ENCODE measurements around the gene RILP. TPM values are rescaled to one million over a fixed set of nuclear protein-coding genes. Genes with fewer than 3 reads are reported as not detected.

Gene RILP
- total RNA-seq, 1 donor from 2014 or later = 14.2 TPM

- Mint-ChIP-seq H3K4me1 (ENCODE audit: unreplicated experiment) (peaks cover 12% of the 10 kb centered on the region), H3K36me3 (ENCODE audit: low read depth, unreplicated experiment) (peaks cover 36% of the 10 kb centered on the region), H3K27me3 (ENCODE audit: unreplicated experiment) (peaks cover 8% of the 10 kb centered on the region), H3K27ac (ENCODE audit: unreplicated experiment) (no peak overlapping the region), H3K9me3 (ENCODE audit: unreplicated experiment) (no peaks in the 10 kb centered on the region), H3K4me3 (ENCODE audit: unreplicated experiment) (no peak overlapping the region)
- DNase-seq (ENCODE audit: low spot score) = no peak
- TF ChIP-seq CTCF (IDR thresholded peaks at IDR 0.05; ENCODE audit: unreplicated experiment) = no peak
Measured at GRCh38 chr17:1651559-1651844, 1.8 kb upstream of the RILP start.

- H3K27me3 Mint-ChIP-seq (ENCODE audit: unreplicated experiment) = peaks cover 8% of the 10 kb centered on the region
- H3K36me3 Mint-ChIP-seq (ENCODE audit: low read depth, unreplicated experiment) = peaks cover 30% of the 10 kb centered on the region
- peaks cover 17% of the 10 kb centered on the region for H3K4me1 Mint-ChIP-seq (ENCODE audit: unreplicated experiment)
- H3K27ac Mint-ChIP-seq (ENCODE audit: unreplicated experiment) = no peak overlapping the region
- DNase-seq (ENCODE audit: low spot score) = no peak
- H3K9me3 Mint-ChIP-seq (ENCODE audit: unreplicated experiment) = no peaks in the 10 kb centered on the region
- H3K4me3 Mint-ChIP-seq (ENCODE audit: unreplicated experiment) = no peak overlapping the region
- TF ChIP-seq CTCF (IDR thresholded peaks at IDR 0.05; ENCODE audit: unreplicated experiment) = no peak
Measured at GRCh38 chr17:1650731-1651558, 1.3 kb upstream of the RILP start.

- no peak overlapping the region for H3K27ac Mint-ChIP-seq (ENCODE audit: unreplicated experiment)
- peaks cover 31% of the 10 kb centered on the region for H3K4me1 Mint-ChIP-seq (ENCODE audit: unreplicated experiment)
- H3K27me3 Mint-ChIP-seq (ENCODE audit: unreplicated experiment) = peaks cover 17% of the 10 kb centered on the region
- no peak overlapping the region for H3K4me3 Mint-ChIP-seq (ENCODE audit: unreplicated experiment)
- H3K9me3 Mint-ChIP-seq (ENCODE audit: unreplicated experiment) = no peaks in the 10 kb centered on the region
- peak; percentile 87 for TF ChIP-seq CTCF (IDR thresholded peaks at IDR 0.05; ENCODE audit: unreplicated experiment)
- H3K36me3 Mint-ChIP-seq (ENCODE audit: low read depth, unreplicated experiment) = peaks cover 25% of the 10 kb centered on the region
- DNase-seq (ENCODE audit: low spot score) = peak; percentile 99
Measured at GRCh38 chr17:1648963-1649843, 463 bp downstream of the RILP start.

- no peak for TF ChIP-seq CTCF (IDR thresholded peaks at IDR 0.05; ENCODE audit: unreplicated experiment)
- Mint-ChIP-seq H3K4me3 (ENCODE audit: unreplicated experiment) (peak overlapping the region; percentile 69), H3K36me3 (ENCODE audit: low read depth, unreplicated experiment) (peaks cover 21% of the 10 kb centered on the region), H3K27me3 (ENCODE audit: unreplicated experiment) (peaks cover 16% of the 10 kb centered on the region), H3K4me1 (ENCODE audit: unreplicated experiment) (peaks cover 34% of the 10 kb centered on the region), H3K27ac (ENCODE audit: unreplicated experiment) (no peak overlapping the region), H3K9me3 (ENCODE audit: unreplicated experiment) (no peaks in the 10 kb centered on the region)
- DNase-seq (ENCODE audit: low spot score) = peak; percentile 46
Measured at GRCh38 chr17:1648173-1648962, 1.3 kb downstream of the RILP start.
